NB4 (cell line): ENCODE data around the gene TGFA.

Source experiments
- DNase-seq: peaks from one replicate; pipeline ENCODE4 v3.0.0; 2010; ENCODE audit warnings: low read depth
- H3K4me3 ChIP-seq: one replicate; pipeline ENCODE4 v1.5.1; 2011; ENCODE audit warnings: mild to moderate bottlenecking, low read depth, low read length, moderate library complexity
- MYC ChIP-seq: IDR thresholded peaks from 2 replicates; pipeline ENCODE4 v1.6.1; 2011; ENCODE audit warnings: low read depth, low read length
- POLR2A ChIP-seq: IDR thresholded peaks from 2 replicates; pipeline ENCODE4 v1.6.1; 2011; ENCODE audit warnings: mild to moderate bottlenecking; ENCODE audit not compliant: insufficient read length; ENCODE audit errors: extremely low read depth
- TF ChIP-seq, protein P1 (sequence below): IDR thresholded peaks from 2 replicates; pipeline ENCODE4 v1.6.1; 2011; ENCODE audit warnings: low read depth, low read length
- TF ChIP-seq, protein P2 (sequence below): IDR thresholded peaks from one replicate; pipeline ENCODE4 v1.5.1; 2012; ENCODE audit warnings: low read depth, low read length

The TGFA gene

DNA sequence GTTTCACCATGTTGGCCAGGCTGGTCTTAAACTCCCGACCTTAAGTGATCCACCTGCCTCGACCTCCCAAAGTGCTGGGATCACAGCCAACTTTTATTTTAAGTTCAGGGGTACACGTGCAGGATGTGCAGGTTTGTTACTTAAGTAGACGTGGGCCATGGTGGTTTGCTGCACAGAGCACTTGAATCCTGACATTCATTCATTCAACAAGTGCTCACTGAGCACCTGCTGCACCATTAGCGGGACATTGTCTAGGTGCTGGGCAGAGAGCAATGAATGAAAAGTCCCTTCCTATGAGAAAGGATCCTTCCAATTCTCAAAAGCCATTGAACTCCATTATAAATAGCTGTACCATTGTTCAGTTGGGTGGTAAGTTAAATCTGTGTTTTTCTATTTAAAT, 31.0 kb downstream of the TGFA start:
- no peak overlapping the region for H3K4me3 ChIP-seq
- TF ChIP-seq MYC = no peak
- no peak for TF ChIP-seq POLR2A
- TF ChIP-seq, protein P1, sequence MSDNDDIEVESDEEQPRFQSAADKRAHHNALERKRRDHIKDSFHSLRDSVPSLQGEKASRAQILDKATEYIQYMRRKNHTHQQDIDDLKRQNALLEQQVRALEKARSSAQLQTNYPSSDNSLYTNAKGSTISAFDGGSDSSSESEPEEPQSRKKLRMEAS = no peak
- TF ChIP-seq, protein P2, sequence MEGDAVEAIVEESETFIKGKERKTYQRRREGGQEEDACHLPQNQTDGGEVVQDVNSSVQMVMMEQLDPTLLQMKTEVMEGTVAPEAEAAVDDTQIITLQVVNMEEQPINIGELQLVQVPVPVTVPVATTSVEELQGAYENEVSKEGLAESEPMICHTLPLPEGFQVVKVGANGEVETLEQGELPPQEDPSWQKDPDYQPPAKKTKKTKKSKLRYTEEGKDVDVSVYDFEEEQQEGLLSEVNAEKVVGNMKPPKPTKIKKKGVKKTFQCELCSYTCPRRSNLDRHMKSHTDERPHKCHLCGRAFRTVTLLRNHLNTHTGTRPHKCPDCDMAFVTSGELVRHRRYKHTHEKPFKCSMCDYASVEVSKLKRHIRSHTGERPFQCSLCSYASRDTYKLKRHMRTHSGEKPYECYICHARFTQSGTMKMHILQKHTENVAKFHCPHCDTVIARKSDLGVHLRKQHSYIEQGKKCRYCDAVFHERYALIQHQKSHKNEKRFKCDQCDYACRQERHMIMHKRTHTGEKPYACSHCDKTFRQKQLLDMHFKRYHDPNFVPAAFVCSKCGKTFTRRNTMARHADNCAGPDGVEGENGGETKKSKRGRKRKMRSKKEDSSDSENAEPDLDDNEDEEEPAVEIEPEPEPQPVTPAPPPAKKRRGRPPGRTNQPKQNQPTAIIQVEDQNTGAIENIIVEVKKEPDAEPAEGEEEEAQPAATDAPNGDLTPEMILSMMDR = no peak
- no peak for DNase-seq

DNA sequence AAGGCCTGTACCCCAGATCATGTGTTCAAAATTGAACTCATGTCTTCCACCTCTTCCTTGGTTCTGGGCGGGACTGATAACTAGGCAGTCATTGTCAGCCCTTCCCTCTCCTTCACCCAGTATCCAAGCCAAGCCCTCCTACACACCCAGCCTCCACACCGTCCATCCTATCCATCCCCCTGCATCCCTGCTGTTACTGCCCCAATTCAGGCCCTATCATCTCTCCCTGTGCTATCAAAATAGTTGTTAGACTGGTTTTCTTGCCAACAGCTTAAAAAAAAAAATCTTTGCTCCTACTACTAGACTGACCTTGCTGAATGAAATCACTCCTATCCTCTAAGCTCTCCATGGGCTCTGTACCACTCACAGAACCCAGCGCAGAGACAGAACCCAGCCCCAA, 32.8 kb downstream of the TGFA start:
- TF ChIP-seq, protein P2 = no peak
- TF ChIP-seq MYC (no peak), POLR2A (no peak)
- TF ChIP-seq, protein P1 = no peak
- H3K4me3 ChIP-seq = no peak overlapping the region
- no peak for DNase-seq

DNA sequence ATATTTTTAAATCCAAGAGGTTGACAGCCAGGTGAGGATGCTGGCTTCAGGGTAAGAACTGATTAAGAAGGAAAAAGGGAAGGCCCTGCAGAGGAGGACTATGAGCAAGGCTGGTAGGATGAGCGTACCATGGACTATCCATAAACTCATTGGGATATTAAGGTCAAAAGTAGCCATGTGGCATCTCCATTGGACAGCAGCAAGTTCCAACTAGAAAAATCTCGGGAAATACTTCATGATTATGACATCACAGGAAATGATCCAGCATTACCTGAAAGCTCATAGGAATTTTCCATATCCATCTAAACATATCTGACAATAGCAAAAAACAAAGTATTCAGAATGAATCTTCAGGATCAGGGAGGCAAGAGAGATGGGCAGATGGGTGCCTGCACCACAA, 34.2 kb downstream of the TGFA start:
- TF ChIP-seq, protein P1 = no peak
- TF ChIP-seq, protein P2 = no peak
- TF ChIP-seq MYC = no peak
- TF ChIP-seq POLR2A = no peak
- no peak overlapping the region for H3K4me3 ChIP-seq
- no peak for DNase-seq

DNA sequence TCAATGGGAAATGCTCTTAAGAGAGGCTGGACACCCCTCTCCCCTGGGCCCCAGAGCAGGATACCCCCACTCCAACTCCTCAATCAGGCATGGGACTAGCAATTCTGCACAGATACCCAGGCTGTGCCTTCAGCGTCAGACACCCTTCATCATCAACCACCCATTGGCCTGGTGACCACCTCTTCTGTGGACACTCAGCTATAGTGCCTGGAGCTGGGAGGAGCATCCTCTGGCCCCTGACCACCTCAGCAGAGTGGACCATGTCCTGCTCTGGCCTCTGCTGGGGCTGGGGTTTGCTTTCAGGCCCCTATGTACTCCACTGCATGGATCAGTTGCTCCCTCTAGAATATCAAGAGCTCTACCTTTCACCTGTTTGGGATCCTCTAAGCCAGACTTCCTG, 35.1 kb downstream of the TGFA start:
- no peak overlapping the region for H3K4me3 ChIP-seq
- TF ChIP-seq, protein P2 = no peak
- no peak for TF ChIP-seq POLR2A
- DNase-seq = no peak

DNA sequence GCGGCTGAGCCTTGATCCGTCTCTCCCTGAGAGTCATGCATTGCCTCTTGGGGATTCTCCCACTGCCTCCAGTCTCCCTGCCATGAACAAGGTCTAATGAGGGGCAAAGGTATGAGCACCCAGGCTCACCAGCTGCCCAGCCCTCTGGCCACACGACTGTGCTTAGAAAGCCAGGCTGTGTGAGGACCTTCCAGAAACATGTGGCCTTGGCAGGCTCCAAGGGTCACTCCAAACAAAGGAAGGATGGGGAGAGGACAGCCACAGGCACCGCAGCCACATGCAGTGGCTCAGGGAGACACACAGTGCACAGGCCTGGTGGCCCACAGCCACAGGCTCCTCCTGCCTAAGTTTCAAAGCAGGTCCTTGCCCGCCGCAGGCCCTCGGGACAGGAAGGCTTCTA, 35.8 kb downstream of the TGFA start:
- no peak for TF ChIP-seq MYC
- TF ChIP-seq, protein P2 = no peak
- TF ChIP-seq, protein P1 = no peak
- no peak for TF ChIP-seq POLR2A

DNA sequence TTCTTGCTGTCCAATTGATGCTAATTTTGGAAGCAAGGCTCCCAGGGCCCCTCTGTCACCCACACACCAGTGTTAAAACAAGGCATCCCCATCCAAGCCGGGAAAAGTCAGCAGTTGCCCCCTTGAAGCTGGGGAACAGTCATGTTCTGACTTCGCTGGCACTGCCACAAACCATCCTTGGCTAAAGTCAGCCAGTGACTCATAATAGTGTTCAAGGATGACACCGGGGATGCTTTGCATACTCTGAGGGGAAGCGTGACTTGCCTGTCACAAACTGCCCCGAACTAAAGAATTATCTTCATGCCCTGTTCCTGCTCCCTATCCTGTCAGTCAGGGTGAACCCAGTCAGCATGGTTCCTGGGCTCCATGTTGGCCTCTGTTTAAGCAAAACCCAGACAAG, 37.0 kb downstream of the TGFA start:
- TF ChIP-seq MYC (no peak), POLR2A (no peak)
- TF ChIP-seq, protein P1 = no peak
- TF ChIP-seq, protein P2 = no peak
- DNase-seq = peak; percentile 72
- no peak overlapping the region for H3K4me3 ChIP-seq

More for the DNA sequence above, 35.8 kb downstream of the TGFA start:
- no peak overlapping the region for H3K4me3 ChIP-seq
- DNase-seq = no peak
